ENCODE data around the gene CYP2R1.

GRCh38 chr11:14916403-14916802, 24.4 kb upstream of the CYP2R1 start:
- TF ChIP-seq EP300 (IDR thresholded peaks at IDR 0.05; ENCODE audit: low read depth) (no peak), CTCF (IDR thresholded peaks at IDR 0.05) (no peak)

Measured in transverse colon (tissue), 3 donors.